PFSK-1 (cell line): Measurements from ENCODE around the gene AP4S1.

ENCODE experiments used
- FOXP2 ChIP-seq: optimal IDR thresholded peaks from 2 replicates; pipeline ENCODE3; 2011; ENCODE audit warnings: borderline replicate concordance, control low read depth, inconsistent platforms; ENCODE audit not compliant: insufficient read depth; ENCODE audit errors: extremely low read length, extremely low read depth
- POLR2AphosphoS5 ChIP-seq: IDR thresholded peaks from 2 replicates; pipeline ENCODE4 v1.6.1; 2012; ENCODE audit warnings: low read depth, mild to moderate bottlenecking, control low read depth, low read length, moderate library complexity
- REST ChIP-seq, 2 experiments: IDR thresholded peaks; 2 replicates each; pipeline versions ENCODE4 v1.6.1 to v1.8.0; 2011 to 2012; ENCODE audit warnings: low read depth in 2 of 2, low read length in 2 of 2, control low read depth in 1 of 2, inconsistent platforms in 1 of 2, mild to moderate bottlenecking in 1 of 2, moderate library complexity in 1 of 2; ENCODE audit not compliant: insufficient read depth in 1 of 2
- SIN3A ChIP-seq: IDR thresholded peaks from 2 replicates; pipeline ENCODE4 v1.6.1; 2012; ENCODE audit warnings: mild to moderate bottlenecking, low read length, moderate library complexity, borderline replicate concordance; ENCODE audit not compliant: insufficient read depth
- TAF1 ChIP-seq: IDR thresholded peaks from 2 replicates; pipeline ENCODE4 v1.6.1; 2012; ENCODE audit warnings: low read length, control low read depth, borderline replicate concordance; ENCODE audit not compliant: insufficient read depth

The AP4S1 gene

GRCh38 chr14:31127690-31128089 is 102.2 kb downstream of the AP4S1 start:
- no peak for TF ChIP-seq TAF1
- no peak for TF ChIP-seq FOXP2
- TF ChIP-seq REST (IDR thresholded peaks at IDR 0.05; ENCODE audit: insufficient read depth in 1 of 2, low read depth in 2 of 2, low read length in 2 of 2), result no peak
- TF ChIP-seq POLR2AphosphoS5, result no peak
- TF ChIP-seq SIN3A, result no peak

- no peak for TF ChIP-seq POLR2AphosphoS5
Measured at GRCh38 chr14:31128601-31129526, 103.4 kb downstream of the AP4S1 start.

- no peak for TF ChIP-seq REST (IDR thresholded peaks at IDR 0.05; ENCODE audit: insufficient read depth in 1 of 2, low read depth in 2 of 2, low read length in 2 of 2)
- no peak for TF ChIP-seq TAF1
- TF ChIP-seq SIN3A, result no peak
- TF ChIP-seq POLR2AphosphoS5, result no peak
- TF ChIP-seq FOXP2, result no peak
Measured at GRCh38 chr14:31133133-31133532, 107.7 kb downstream of the AP4S1 start.

DNA sequence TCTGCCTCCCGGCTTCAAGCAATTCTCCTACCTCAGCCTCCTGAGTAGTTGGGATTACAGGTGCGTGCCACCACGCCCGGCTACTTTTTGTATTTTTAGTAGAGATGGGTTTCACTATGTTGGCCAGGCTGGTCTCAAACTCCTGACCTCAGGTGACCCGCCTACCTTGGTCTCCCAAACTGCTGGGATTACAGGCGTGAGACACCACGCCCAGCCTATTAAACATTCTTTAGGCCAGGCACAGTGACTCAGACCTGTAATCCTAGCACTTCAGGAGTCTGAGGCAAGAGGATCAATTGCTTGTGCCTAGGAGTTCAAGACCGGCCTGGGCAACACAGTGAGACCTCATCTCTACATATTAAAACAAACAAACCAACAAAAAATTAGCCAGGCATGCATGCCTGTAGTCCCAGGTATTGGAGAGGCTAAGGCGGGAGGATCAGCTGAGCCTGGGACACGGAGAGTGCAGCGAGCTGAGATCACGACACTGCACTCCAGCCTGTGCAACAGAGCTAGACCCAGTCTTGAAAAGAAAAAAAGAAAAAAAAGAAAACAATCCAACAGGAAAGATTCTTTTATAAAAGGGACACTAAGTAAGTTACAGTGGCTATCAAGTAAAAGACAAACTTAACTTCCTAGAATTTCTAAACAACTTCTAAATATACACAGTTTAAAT is 111.9 kb downstream of the AP4S1 start:
- TF ChIP-seq FOXP2 (no peak), SIN3A (no peak), REST (IDR thresholded peaks at IDR 0.05; ENCODE audit: insufficient read depth in 1 of 2, low read depth in 2 of 2, low read length in 2 of 2) (no peak), TAF1 (no peak), POLR2AphosphoS5 (no peak)

DNA sequence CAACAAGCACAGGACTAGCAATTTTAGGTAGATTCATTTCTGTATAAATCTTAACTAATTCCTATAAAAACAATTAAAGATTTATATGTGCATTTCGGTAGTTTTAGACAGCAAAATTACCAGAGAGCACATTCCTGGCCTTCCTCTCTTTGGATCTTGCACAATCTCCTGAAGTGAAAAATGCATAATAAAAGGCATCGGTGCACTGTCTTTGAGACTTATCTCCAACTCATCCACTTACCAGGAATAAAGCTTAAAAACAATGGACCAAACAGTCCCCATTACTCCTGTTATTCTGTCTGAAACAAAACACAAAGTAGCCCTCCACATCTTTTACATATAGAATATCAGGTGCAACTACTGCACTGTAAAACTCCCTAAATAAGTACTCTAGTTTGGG is 112.9 kb downstream of the AP4S1 start:
- no peak for TF ChIP-seq FOXP2
- no peak for TF ChIP-seq SIN3A
- TF ChIP-seq TAF1, result no peak
- no peak for TF ChIP-seq POLR2AphosphoS5
- TF ChIP-seq REST (IDR thresholded peaks at IDR 0.05; ENCODE audit: insufficient read depth in 1 of 2, low read depth in 2 of 2, low read length in 2 of 2), result no peak
